WTC11 (cell line): Measurements from ENCODE around the gene ARHGAP21. TPM values are rescaled to one million over a fixed set of nuclear protein-coding genes. Genes with fewer than 3 reads are reported as not detected.

Source experiments
- ATAC-seq: fragments of 200-7000 bp; cut with Tn5 transposase; 2 replicates; pipeline ENCODE4 v1.10.0; 2021; ENCODE audit warnings: mild to moderate bottlenecking, moderate library complexity
- CTCF ChIA-PET: fragments of 300-600 bp; sonication (Branson Sonifier 250); formaldehyde crosslinking; loops from one replicate; lab custom pipeline; 2021; ENCODE audit warnings: antibody characterized with exemption; lab: Charles Lee
- POLR2A ChIA-PET: fragments of 350-600 bp; sonication (Branson Sonifier 250); formaldehyde crosslinking; loops from one replicate; lab custom pipeline; 2021; ENCODE audit warnings: antibody characterized with exemption; lab: Charles Lee
- DNase-seq: peaks from one replicate; pipeline ENCODE4 v3.0.0; 2021; ENCODE audit warnings: low spot score
- H3K27ac Mint-ChIP-seq: 2 replicates; pipeline ENCODE4 v1.8.0; 2021; ENCODE audit warnings: mixed read lengths
- H3K27me3 Mint-ChIP-seq: 2 replicates; pipeline ENCODE4 v1.8.0; 2021; ENCODE audit warnings: low read depth, mild to moderate bottlenecking, moderate library complexity, mixed read lengths
- H3K36me3 Mint-ChIP-seq: 2 replicates; pipeline ENCODE4 v1.8.0; 2021; ENCODE audit warnings: mixed read lengths
- H3K4me1 Mint-ChIP-seq: 2 replicates; pipeline ENCODE4 v1.8.0; 2022; ENCODE audit warnings: mixed read lengths
- H3K4me3 Mint-ChIP-seq: 2 replicates; pipeline ENCODE4 v1.8.0; 2021; ENCODE audit warnings: mild to moderate bottlenecking, moderate library complexity, mixed read lengths
- H3K9me3 Mint-ChIP-seq: 2 replicates; pipeline ENCODE4 v1.8.0; 2021; ENCODE audit warnings: mixed read lengths
- ELF4 ChIP-seq: sonication (generic); formaldehyde crosslinking; IDR thresholded peaks from 2 replicates; pipeline ENCODE4 v1.8.1; 2022; ENCODE audit warnings: low read depth, mild to moderate bottlenecking, moderate library complexity, missing genetic modification reagents
- EMX1 ChIP-seq: fragments of 250-450 bp; sonication (Bioruptor Pico); IDR thresholded peaks from 2 replicates; pipeline ENCODE4 v1.8.0; 2021; ENCODE audit warnings: mild to moderate bottlenecking
- ESRRA ChIP-seq: sonication (generic); formaldehyde crosslinking; IDR thresholded peaks from 2 replicates; pipeline ENCODE4 v1.8.1; 2022; ENCODE audit warnings: mild to moderate bottlenecking, missing genetic modification reagents, borderline replicate concordance
- FOXJ3 ChIP-seq: sonication (generic); formaldehyde crosslinking; IDR thresholded peaks from 2 replicates; pipeline ENCODE4 v1.9.0; 2021; ENCODE audit warnings: missing genetic modification reagents, mild to moderate bottlenecking, borderline replicate concordance
- FOXP1 ChIP-seq: sonication (generic); formaldehyde crosslinking; IDR thresholded peaks from 2 replicates; pipeline ENCODE4 v1.8.0; 2022; ENCODE audit warnings: missing genetic modification reagents, mild to moderate bottlenecking, moderate library complexity, borderline replicate concordance
- GRHL2 ChIP-seq: fragments of 250-450 bp; sonication (Bioruptor Pico); IDR thresholded peaks from 2 replicates; pipeline ENCODE4 v1.8.0; 2022; ENCODE audit warnings: mild to moderate bottlenecking, moderate library complexity; ENCODE audit not compliant: insufficient replicate concordance, severe bottlenecking
- GTF2I ChIP-seq: fragments of 250-450 bp; sonication (Bioruptor Pico); conservative IDR thresholded peaks from 2 replicates; pipeline ENCODE4 v1.4.0; 2021; ENCODE audit warnings: mild to moderate bottlenecking
- JAZF1 ChIP-seq: fragments of 250-450 bp; sonication (Bioruptor Pico); IDR thresholded peaks from 2 replicates; pipeline ENCODE4 v1.9.0; 2021; ENCODE audit warnings: moderate library complexity, mild to moderate bottlenecking, inconsistent platforms
- NFATC4 ChIP-seq: fragments of 250-450 bp; sonication (Bioruptor Pico); IDR thresholded peaks from 2 replicates; pipeline ENCODE4 v1.9.0; 2021; ENCODE audit warnings: mild to moderate bottlenecking
- NFYB ChIP-seq: sonication (generic); formaldehyde crosslinking; conservative IDR thresholded peaks from 2 replicates; pipeline ENCODE4 v1.8.0; 2022; ENCODE audit warnings: low read depth, missing genetic modification reagents
- NR1H2 ChIP-seq: sonication (generic); formaldehyde crosslinking; IDR thresholded peaks from 2 replicates; pipeline ENCODE4 v1.9.0; 2021; ENCODE audit warnings: mild to moderate bottlenecking, moderate library complexity, missing genetic modification reagents
- NR3C1 ChIP-seq: sonication (generic); formaldehyde crosslinking; conservative IDR thresholded peaks from 2 replicates; pipeline ENCODE4 v1.8.1; 2023; ENCODE audit warnings: low read depth, mild to moderate bottlenecking, missing genetic modification reagents
- SOX15 ChIP-seq: fragments of 250-450 bp; sonication (Bioruptor Pico); IDR thresholded peaks from 2 replicates; pipeline ENCODE4 v1.9.0; 2021; ENCODE audit warnings: mild to moderate bottlenecking
- TP53 ChIP-seq: sonication (generic); formaldehyde crosslinking; IDR thresholded peaks from 2 replicates; pipeline ENCODE4 v1.8.1; 2023; ENCODE audit warnings: mild to moderate bottlenecking, missing genetic modification reagents
- ZNF219 ChIP-seq: sonication (generic); formaldehyde crosslinking; IDR thresholded peaks from 2 replicates; pipeline ENCODE4 v1.8.0; 2023; ENCODE audit warnings: missing genetic modification reagents, mild to moderate bottlenecking, borderline replicate concordance
- ZNF317 ChIP-seq: sonication (generic); formaldehyde crosslinking; IDR thresholded peaks from 2 replicates; pipeline ENCODE4 v1.8.1; 2023; ENCODE audit warnings: low read depth, mild to moderate bottlenecking, moderate library complexity, missing genetic modification reagents, borderline replicate concordance
- ZNF396 ChIP-seq: fragments of 250-450 bp; sonication (Bioruptor Pico); IDR thresholded peaks from 2 replicates; pipeline ENCODE4 v1.8.0; 2021; ENCODE audit warnings: mild to moderate bottlenecking, moderate library complexity, borderline replicate concordance
- ZNF423 ChIP-seq: fragments of 250-450 bp; sonication (Bioruptor Pico); IDR thresholded peaks from 2 replicates; pipeline ENCODE4 v2.1.2; 2022; ENCODE audit warnings: mild to moderate bottlenecking, moderate library complexity
- total RNA-seq: library from RNA; stranded (reverse); gene quantifications from 3 replicates; pipeline ENCODE4 v1.2.3, GENCODE V29; 2021
- TF ChIP-seq, protein P1 (sequence below): sonication (generic); formaldehyde crosslinking; IDR thresholded peaks from 2 replicates; pipeline ENCODE4 v1.8.0; 2022; ENCODE audit warnings: mild to moderate bottlenecking, missing genetic modification reagents
- TF ChIP-seq, protein P2 (sequence below): sonication (generic); formaldehyde crosslinking; conservative IDR thresholded peaks from 2 replicates; pipeline ENCODE4 v1.8.1; 2022; ENCODE audit warnings: mild to moderate bottlenecking, missing genetic modification reagents
- TF ChIP-seq, protein P3 (sequence below): sonication (generic); formaldehyde crosslinking; IDR thresholded peaks from 2 replicates; pipeline ENCODE4 v1.8.0; 2022; ENCODE audit warnings: mild to moderate bottlenecking, missing genetic modification reagents
- TF ChIP-seq, protein P4 (sequence below): sonication (generic); formaldehyde crosslinking; IDR thresholded peaks from 2 replicates; pipeline ENCODE4 v1.8.0; 2022; ENCODE audit warnings: mild to moderate bottlenecking, missing genetic modification reagents
- TF ChIP-seq, protein P5 (sequence below): sonication (generic); formaldehyde crosslinking; IDR thresholded peaks from 2 replicates; pipeline ENCODE4 v1.8.1; 2023; ENCODE audit warnings: mild to moderate bottlenecking, moderate library complexity, missing genetic modification reagents
- TF ChIP-seq, protein P6 (sequence below): fragments of 250-450 bp; sonication (Bioruptor Pico); conservative IDR thresholded peaks from 2 replicates; pipeline ENCODE4 v1.9.0; 2021; ENCODE audit warnings: mild to moderate bottlenecking
- TF ChIP-seq, protein P7 (sequence below): fragments of 250-450 bp; sonication (Bioruptor Pico); IDR thresholded peaks from 2 replicates; pipeline ENCODE4 v1.9.0; 2021; ENCODE audit warnings: mild to moderate bottlenecking, borderline replicate concordance

The ARHGAP21 gene
- total RNA-seq, 1 experiment from 2014 or later: 33.8 TPM

DNA sequence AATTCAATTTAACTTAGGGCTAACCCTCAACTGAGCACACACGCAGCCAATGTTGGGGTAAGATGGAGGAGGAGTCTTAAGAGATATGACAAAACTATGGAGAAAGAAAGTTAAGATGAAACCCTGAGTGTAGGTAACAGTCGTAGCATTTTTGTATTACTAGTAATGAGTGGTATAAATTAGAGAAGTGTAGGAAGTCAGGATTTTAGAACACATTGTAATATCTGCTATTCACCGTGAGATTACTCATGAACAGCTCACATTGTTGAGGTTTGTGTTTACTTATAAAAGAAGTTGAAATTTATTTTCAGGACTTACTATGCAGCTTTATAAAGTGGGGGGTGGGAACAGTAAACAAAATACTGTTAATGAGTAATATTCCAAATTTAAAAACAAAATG lies 107.2 kb downstream of the ARHGAP21 start:
- Mint-ChIP-seq H3K4me1 (no peaks in the 10 kb centered on the region), H3K27me3 (no peaks in the 10 kb centered on the region), H3K4me3 (no peak overlapping the region), H3K27ac (no peak overlapping the region), H3K36me3 (peaks cover 6% of the 10 kb centered on the region), H3K9me3 (no peaks in the 10 kb centered on the region)
- ChIA-PET CTCF (interaction anchor here (1.0 kb wide), 1 partner anchor 610 kb away, joined by 3 read pairs; no protein-coding TSS in a partner anchor), POLR2A (no interaction called here)
- DNase-seq: no peak
- TF ChIP-seq, protein P1, sequence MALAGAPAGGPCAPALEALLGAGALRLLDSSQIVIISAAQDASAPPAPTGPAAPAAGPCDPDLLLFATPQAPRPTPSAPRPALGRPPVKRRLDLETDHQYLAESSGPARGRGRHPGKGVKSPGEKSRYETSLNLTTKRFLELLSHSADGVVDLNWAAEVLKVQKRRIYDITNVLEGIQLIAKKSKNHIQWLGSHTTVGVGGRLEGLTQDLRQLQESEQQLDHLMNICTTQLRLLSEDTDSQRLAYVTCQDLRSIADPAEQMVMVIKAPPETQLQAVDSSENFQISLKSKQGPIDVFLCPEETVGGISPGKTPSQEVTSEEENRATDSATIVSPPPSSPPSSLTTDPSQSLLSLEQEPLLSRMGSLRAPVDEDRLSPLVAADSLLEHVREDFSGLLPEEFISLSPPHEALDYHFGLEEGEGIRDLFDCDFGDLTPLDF: no peak
- TF ChIP-seq NR3C1 (CRISPR knock-in tag) (no peak), ZNF317 (CRISPR knock-in tag) (no peak), GRHL2 (CRISPR knock-in tag) (no peak), ELF4 (no peak), TP53 (no peak), FOXJ3 (no peak), ZNF219 (no peak), JAZF1 (CRISPR knock-in tag) (no peak)
- TF ChIP-seq, protein P2, sequence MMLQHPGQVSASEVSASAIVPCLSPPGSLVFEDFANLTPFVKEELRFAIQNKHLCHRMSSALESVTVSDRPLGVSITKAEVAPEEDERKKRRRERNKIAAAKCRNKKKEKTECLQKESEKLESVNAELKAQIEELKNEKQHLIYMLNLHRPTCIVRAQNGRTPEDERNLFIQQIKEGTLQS (CRISPR knock-in tag): no peak
- no peak for ATAC-seq

DNA sequence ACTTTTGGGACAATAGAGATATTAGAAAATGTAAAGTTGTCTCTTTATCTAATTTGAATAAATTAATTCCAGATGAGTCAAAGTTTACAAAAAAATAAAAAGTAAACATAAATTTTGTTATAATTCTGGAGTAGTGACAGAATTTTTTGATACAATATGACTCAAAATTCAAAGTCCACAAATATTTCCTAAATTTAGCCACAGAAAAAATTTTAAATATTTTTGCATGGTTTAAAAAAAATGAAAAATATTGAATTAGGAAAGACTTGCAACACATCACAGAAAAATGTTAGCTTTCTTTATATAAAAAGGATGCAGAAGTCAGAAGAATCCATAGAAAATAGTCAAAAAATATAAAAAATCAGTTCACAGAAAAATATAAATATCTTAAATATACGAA lies 117.7 kb downstream of the ARHGAP21 start:
- Mint-ChIP-seq H3K36me3 (peaks cover 10% of the 10 kb centered on the region), H3K27me3 (no peaks in the 10 kb centered on the region), H3K4me1 (peaks cover 7% of the 10 kb centered on the region), H3K27ac (no peak overlapping the region), H3K4me3 (no peak overlapping the region), H3K9me3 (no peaks in the 10 kb centered on the region)
- no peak for DNase-seq
- ATAC-seq: no peak
- ChIA-PET CTCF (no interaction called here), POLR2A (no interaction called here)
- TF ChIP-seq, protein P3, sequence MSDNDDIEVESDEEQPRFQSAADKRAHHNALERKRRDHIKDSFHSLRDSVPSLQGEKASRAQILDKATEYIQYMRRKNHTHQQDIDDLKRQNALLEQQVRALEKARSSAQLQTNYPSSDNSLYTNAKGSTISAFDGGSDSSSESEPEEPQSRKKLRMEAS (CRISPR knock-in tag): no peak
- no peak for TF ChIP-seq GTF2I (CRISPR knock-in tag)
- no peak for TF ChIP-seq ZNF219
- no peak for TF ChIP-seq EMX1
- no peak for TF ChIP-seq ZNF423 (CRISPR knock-in tag)
- TF ChIP-seq NFATC4: no peak
- TF ChIP-seq NR1H2 (CRISPR knock-in tag): no peak
- TF ChIP-seq, protein P4, sequence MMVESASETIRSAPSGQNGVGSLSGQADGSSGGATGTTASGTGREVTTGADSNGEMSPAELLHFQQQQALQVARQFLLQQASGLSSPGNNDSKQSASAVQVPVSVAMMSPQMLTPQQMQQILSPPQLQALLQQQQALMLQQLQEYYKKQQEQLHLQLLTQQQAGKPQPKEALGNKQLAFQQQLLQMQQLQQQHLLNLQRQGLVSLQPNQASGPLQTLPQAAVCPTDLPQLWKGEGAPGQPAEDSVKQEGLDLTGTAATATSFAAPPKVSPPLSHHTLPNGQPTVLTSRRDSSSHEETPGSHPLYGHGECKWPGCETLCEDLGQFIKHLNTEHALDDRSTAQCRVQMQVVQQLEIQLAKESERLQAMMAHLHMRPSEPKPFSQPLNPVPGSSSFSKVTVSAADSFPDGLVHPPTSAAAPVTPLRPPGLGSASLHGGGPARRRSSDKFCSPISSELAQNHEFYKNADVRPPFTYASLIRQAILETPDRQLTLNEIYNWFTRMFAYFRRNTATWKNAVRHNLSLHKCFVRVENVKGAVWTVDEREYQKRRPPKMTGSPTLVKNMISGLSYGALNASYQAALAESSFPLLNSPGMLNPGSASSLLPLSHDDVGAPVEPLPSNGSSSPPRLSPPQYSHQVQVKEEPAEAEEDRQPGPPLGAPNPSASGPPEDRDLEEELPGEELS (CRISPR knock-in tag): no peak
- no peak for TF ChIP-seq ZNF396 (CRISPR knock-in tag)
- TF ChIP-seq, protein P5, sequence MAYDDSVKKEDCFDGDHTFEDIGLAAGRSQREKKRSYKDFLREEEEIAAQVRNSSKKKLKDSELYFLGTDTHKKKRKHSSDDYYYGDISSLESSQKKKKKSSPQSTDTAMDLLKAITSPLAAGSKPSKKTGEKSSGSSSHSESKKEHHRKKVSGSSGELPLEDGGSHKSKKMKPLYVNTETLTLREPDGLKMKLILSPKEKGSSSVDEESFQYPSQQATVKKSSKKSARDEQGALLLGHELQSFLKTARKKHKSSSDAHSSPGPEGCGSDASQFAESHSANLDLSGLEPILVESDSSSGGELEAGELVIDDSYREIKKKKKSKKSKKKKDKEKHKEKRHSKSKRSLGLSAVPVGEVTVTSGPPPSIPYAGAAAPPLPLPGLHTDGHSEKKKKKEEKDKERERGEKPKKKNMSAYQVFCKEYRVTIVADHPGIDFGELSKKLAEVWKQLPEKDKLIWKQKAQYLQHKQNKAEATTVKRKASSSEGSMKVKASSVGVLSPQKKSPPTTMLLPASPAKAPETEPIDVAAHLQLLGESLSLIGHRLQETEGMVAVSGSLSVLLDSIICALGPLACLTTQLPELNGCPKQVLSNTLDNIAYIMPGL: no peak
- TF ChIP-seq, protein P6, sequence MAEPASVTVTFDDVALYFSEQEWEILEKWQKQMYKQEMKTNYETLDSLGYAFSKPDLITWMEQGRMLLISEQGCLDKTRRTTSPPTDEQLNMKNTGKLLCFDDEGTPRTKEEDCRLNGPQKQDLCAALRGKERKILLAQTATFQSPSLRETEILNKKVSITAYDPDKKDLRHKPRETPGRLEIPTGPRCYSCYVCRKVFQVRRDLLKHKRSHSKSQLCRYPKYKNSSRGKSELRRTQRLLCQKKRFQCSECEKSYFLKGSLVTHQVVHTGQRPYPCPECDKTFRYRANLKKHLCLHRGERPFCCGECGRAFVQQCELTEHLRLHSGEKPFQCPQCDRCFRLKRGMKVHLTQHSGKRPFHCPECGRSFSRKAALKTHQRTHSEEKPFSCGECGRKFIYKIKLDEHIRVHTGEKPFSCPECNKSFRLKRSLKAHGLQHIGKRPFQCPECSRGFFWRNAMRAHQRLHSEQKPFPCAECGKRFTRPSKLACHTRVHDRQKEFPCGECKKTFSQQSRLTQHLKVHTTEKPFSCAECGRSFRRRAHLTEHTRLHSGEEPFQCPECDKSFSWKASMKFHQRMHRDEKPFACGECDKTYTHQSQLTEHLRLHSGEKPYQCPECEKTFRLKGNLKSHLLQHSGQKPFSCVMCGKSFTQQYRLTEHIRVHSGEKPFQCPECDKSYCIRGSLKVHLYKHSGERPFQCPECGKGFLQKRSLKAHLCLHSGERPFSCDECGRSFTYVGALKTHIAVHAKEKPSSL (CRISPR knock-in tag): no peak
- TF ChIP-seq, protein P7, sequence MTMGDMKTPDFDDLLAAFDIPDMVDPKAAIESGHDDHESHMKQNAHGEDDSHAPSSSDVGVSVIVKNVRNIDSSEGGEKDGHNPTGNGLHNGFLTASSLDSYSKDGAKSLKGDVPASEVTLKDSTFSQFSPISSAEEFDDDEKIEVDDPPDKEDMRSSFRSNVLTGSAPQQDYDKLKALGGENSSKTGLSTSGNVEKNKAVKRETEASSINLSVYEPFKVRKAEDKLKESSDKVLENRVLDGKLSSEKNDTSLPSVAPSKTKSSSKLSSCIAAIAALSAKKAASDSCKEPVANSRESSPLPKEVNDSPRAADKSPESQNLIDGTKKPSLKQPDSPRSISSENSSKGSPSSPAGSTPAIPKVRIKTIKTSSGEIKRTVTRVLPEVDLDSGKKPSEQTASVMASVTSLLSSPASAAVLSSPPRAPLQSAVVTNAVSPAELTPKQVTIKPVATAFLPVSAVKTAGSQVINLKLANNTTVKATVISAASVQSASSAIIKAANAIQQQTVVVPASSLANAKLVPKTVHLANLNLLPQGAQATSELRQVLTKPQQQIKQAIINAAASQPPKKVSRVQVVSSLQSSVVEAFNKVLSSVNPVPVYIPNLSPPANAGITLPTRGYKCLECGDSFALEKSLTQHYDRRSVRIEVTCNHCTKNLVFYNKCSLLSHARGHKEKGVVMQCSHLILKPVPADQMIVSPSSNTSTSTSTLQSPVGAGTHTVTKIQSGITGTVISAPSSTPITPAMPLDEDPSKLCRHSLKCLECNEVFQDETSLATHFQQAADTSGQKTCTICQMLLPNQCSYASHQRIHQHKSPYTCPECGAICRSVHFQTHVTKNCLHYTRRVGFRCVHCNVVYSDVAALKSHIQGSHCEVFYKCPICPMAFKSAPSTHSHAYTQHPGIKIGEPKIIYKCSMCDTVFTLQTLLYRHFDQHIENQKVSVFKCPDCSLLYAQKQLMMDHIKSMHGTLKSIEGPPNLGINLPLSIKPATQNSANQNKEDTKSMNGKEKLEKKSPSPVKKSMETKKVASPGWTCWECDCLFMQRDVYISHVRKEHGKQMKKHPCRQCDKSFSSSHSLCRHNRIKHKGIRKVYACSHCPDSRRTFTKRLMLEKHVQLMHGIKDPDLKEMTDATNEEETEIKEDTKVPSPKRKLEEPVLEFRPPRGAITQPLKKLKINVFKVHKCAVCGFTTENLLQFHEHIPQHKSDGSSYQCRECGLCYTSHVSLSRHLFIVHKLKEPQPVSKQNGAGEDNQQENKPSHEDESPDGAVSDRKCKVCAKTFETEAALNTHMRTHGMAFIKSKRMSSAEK (CRISPR knock-in tag): no peak
- no peak for TF ChIP-seq FOXP1 (CRISPR knock-in tag)
- no peak for TF ChIP-seq NFYB
- TF ChIP-seq SOX15 (CRISPR knock-in tag): no peak
- TF ChIP-seq ESRRA (CRISPR knock-in tag): no peak
- TF ChIP-seq GRHL2 (CRISPR knock-in tag): no peak
